ENCODE data around the gene ATG16L2.

Gene ATG16L2

GRCh38 chr11:72876147-72876546, 61.9 kb downstream of the ATG16L2 start:
- 0 out of 20 replicates have a peak, but pooled peaks cover 0 to 2% (median 0%) of the 10 kb centered on the region in 10 experiments for H3K4me1 ChIP-seq
- peaks cover 0 to 16% (median 4%) of the 10 kb centered on the region in 11 experiments; a peak in 11 of 22 replicates for H3K9me3 ChIP-seq (replicated peaks in 1 of 11)
- no peak for TF ChIP-seq Cebpa-rat (IDR thresholded peaks at IDR 0.05)
- no peak overlapping the region for H3K9ac ChIP-seq
- H3K36me3 ChIP-seq = peaks cover 53 to 100% (median 76%) of the 10 kb centered on the region in 11 experiments
- peaks cover 0 to 99% (median 0%) of the 10 kb centered on the region in 11 experiments; a peak in 3 of 22 replicates for H4K20me1 ChIP-seq
- no peak overlapping the region for H3K4me2 ChIP-seq
- H3K4me3 ChIP-seq = no peak overlapping the region
- H3K27me3 ChIP-seq = no peaks in the 10 kb centered on the region
- no peak overlapping the region for H3K27ac ChIP-seq
